Ectodermal cell (in vitro differentiated cells): ENCODE measurements around the gene NASP.

Experiments
- H3K27ac ChIP-seq: 2 replicates; pipeline ENCODE4 v1.7.0; 2013; ENCODE audit warnings: mild to moderate bottlenecking, low read depth, low read length; ENCODE audit not compliant: insufficient read depth, poor library complexity, severe bottlenecking
- H3K27me3 ChIP-seq: 2 replicates; pipeline ENCODE4 v1.7.0; 2013; ENCODE audit warnings: mild to moderate bottlenecking, low read length; ENCODE audit not compliant: insufficient read depth, control insufficient read depth, poor library complexity, severe bottlenecking
- H3K36me3 ChIP-seq: one replicate; pipeline ENCODE4 v1.7.0; 2013; ENCODE audit warnings: low read length; ENCODE audit not compliant: control insufficient read depth, insufficient read depth
- H3K4me1 ChIP-seq: one replicate; pipeline ENCODE4 v1.7.0; 2013; ENCODE audit warnings: low read length; ENCODE audit not compliant: control insufficient read depth, insufficient read depth
- H3K4me3 ChIP-seq: 2 replicates; pipeline ENCODE4 v1.7.0; 2013; ENCODE audit warnings: low read depth, low read length, control low read depth; ENCODE audit not compliant: insufficient read depth
- H3K9me3 ChIP-seq: 2 replicates; pipeline ENCODE4 v1.7.0; 2013; ENCODE audit warnings: mild to moderate bottlenecking, low read length, moderate library complexity; ENCODE audit not compliant: control insufficient read depth
- WGBS, 2 experiments: methylation state at CpG; one replicate each; pipeline ENCODE4 v1.1.7; 2013; ENCODE audit warnings: missing lambda C conversion rate in 2 of 2; 5-methylcytosine and 5-hydroxymethylcytosine counted together

Gene NASP

DNA sequence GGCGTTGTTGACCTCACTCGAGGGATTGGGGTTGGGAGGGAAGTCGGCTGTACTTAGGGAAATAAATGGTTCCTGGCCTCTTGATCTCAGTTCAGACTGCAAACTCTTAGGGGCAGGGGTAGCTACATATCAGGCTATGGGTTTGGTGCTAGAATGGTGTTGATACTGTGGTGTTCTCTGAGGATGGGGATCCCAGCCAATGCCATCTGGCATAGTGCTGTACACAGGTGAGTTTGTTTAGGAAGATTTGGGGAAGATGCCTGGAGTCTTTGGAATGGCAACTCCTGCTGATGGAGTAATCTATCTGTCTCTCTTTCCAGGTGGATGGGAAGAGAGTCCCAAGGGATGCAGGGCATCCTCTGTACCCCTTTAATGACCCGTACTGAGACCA is 14.3 kb upstream of the NASP start:
- Histone ChIP-seq H3K9me3 (no peaks in the 10 kb centered on the region), H3K4me3 (no peak overlapping the region), H3K27me3 (no peaks in the 10 kb centered on the region), H3K27ac (no peak overlapping the region), H3K4me1 (peaks cover 4% of the 10 kb centered on the region), H3K36me3 (peaks cover 21% of the 10 kb centered on the region)
- 95 to 96% methylated on average over 4 of the region's 4 CpGs for WGBS, 2 experiments

DNA sequence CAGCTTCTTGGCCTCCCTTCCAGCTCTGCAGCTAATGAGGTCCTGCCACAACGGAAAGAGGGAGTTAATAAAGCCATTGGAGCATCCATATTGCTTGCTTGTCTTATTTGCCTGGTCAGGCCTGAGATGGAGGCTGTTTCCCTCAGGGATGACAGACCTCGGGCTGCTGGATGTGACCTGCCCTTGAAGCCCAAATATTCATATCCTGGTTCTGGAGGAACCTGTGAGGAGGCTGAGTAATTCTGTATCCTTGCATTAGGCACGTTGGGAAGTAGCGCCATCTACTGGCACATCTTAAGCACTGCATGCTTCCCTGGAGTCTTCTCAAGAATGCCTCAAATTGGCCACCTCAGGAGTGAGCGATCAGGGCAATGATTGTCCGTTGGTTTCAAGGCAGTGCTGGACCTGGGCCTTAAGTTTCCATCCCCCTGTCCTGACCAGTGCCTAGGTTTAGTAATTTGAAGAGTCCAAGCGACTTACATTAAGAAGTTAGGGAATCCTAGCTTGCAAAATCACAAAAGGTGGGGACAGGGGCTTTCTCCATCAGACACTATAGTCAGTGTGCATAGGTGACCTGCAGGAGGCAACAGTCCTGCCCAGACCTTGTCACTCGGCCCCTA is 13.8 kb upstream of the NASP start:
- WGBS, 2 experiments, result 41 to 42% methylated on average over 8 of the region's 8 CpGs
- no peaks in the 10 kb centered on the region for H3K27me3 ChIP-seq
- H3K4me3 ChIP-seq, result no peak overlapping the region
- H3K4me1 ChIP-seq, result peaks cover 4% of the 10 kb centered on the region
- H3K27ac ChIP-seq, result no peak overlapping the region
- peaks cover 21% of the 10 kb centered on the region for H3K36me3 ChIP-seq
- H3K9me3 ChIP-seq, result no peaks in the 10 kb centered on the region

DNA sequence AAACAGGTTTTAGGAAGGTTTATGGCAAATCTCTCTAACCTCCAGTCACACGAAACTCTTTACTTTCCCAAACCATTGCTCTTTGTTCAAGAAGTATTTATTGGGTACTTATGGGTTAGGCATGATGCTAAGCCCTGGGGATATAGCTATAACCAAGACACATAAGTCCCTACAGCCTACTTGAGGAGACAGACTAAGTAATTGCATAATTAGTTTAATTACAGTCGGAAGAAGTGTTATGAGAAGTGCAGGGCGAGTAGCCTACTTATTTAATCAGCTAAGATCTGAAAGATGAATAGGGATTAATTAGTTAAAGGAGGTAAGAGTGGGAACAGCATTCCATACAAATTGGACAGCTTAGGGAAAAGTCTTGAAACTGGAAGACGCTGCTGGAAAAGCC is 13.2 kb upstream of the NASP start:
- WGBS, 2 experiments, result 89 to 94% methylated on average over 3 to 4 of the region's 4 CpGs
- Histone ChIP-seq H3K36me3 (peaks cover 21% of the 10 kb centered on the region), H3K4me3 (no peak overlapping the region), H3K27me3 (no peaks in the 10 kb centered on the region), H3K4me1 (peaks cover 4% of the 10 kb centered on the region), H3K27ac (no peak overlapping the region), H3K9me3 (no peaks in the 10 kb centered on the region)

DNA sequence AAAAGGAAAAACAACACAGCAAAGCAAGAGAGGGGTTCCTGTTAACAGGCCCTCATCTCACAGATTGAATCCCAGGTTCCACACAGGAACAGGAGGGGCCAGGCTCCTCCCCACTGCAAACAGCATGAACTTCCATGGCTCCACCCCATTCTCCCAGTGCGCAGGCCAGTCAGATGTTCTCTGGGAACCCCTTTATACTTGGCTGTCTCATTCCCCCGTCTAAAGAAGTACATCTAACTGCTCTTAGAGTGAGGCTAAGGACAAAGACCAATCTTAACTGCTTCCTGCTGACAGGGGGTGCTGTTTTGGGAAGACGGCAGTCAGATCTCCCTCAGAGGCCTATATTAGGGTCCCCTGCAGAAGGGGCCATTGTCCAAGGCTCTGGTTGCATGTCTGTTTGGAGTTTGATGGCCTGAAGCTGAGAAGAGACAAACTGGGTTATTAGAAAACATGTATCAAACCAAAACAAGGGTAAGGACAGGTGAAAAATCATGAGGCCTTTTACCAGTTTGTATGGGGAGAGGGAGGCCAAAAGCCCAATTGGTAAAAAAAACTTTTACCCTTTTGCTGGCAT is 10.5 kb upstream of the NASP start:
- Histone ChIP-seq H3K9me3 (no peaks in the 10 kb centered on the region), H3K27me3 (no peaks in the 10 kb centered on the region), H3K27ac (no peak overlapping the region), H3K4me3 (no peak overlapping the region), H3K4me1 (peaks cover 4% of the 10 kb centered on the region), H3K36me3 (peaks cover 7% of the 10 kb centered on the region)
- 19 to 33% methylated on average over 3 of the region's 3 CpGs for WGBS, 2 experiments

DNA sequence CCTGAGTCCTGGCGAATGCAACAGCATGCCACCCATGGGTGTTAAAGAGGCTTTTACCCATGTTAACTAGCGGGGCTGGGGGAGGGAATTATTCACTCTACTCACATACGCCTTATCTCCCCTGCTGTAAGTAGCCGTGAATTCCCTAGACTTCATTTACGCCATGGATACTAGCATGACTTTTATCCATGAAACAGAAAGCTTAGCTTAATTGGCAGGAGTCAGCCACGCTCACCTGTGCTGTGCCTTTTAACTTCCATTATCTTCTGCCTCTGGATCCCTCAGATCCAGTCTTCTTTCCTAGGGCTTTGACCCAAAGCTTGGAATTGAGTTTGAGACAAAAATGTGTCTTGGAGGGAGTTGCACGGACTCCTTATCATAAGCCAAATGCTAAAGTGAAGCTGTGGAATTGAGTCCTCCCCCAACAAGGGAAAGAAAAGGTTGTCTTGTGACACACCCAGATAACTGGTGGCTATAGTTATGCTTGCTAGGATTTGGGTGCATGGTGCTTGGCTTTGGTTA is 9.7 kb upstream of the NASP start:
- Histone ChIP-seq H3K27ac (no peak overlapping the region), H3K4me1 (peaks cover 4% of the 10 kb centered on the region), H3K36me3 (peaks cover 7% of the 10 kb centered on the region), H3K27me3 (no peaks in the 10 kb centered on the region), H3K9me3 (no peaks in the 10 kb centered on the region), H3K4me3 (no peak overlapping the region)
- 92 to 93% methylated on average over 7 of the region's 7 CpGs for WGBS, 2 experiments

DNA sequence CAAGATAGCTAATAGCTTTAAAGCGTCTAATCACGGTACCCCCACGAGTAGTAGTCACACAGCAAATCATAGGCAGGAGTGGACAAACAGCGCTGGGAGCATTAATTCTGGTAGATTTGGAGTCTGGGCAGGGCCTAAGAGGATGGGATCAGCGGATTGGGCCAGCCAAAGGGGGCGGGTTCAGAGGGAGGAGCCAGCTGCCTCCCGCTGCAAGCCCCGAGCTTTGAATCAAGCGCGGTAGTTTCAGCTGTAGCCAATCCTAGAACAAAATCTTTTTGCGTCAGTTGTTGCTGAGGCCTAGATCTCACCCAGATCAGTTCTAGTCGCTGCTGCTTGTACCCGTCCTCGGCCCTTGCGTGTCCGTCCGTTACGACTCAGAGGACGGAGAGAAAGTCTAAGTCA is 576 bp upstream of the NASP start:
- peak overlapping the region; percentile 74 for H3K27ac ChIP-seq
- no peaks in the 10 kb centered on the region for H3K27me3 ChIP-seq
- WGBS, 2 experiments, result 0 to 1% methylated on average over 19 of the region's 19 CpGs
- H3K9me3 ChIP-seq, result no peaks in the 10 kb centered on the region
- H3K4me3 ChIP-seq, result peak overlapping the region; percentile 100
- no peaks in the 10 kb centered on the region for H3K4me1 ChIP-seq
- no peaks in the 10 kb centered on the region for H3K36me3 ChIP-seq

DNA sequence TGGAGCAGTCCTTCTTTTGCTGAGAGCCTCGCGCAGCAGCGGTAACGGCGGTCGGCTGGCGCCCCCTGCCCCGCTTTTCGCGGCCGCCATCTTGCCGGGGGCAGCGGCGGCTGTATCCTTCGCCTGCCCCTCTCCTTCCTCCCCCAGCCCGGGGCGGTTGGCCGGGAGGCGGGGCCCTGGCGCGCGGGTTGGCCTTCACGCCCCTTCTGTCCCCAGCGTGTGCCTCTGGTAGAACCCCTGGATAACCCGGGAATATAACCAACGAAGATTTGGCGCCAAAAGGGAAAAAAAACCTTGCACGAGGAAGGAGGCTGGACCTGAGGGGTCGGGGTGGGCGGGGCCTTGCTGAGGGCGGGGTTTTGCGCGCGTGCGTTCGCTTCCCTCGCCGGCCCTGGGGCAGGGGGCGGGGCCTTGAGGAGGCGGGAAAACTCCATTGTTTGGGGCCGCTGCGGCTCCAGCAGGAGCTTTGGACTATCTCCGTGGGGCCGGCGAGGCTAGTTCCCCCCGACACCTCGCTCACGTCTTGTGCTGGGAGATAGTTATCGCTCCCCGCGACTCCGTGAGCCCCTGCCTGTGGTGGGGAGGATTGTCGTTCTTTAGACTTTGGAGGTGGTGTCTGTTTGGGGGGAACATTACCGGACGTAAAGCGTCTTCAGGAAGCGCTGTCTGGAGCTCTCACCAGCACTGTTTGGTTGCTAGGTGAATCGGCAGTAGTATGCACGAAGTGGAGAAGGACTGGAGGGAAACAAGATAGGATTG is 689 bp downstream of the NASP start:
- H3K4me1 ChIP-seq, result no peaks in the 10 kb centered on the region
- H3K27ac ChIP-seq, result peak overlapping the region; percentile 100
- H3K36me3 ChIP-seq, result no peaks in the 10 kb centered on the region
- no peaks in the 10 kb centered on the region for H3K9me3 ChIP-seq
- peak overlapping the region; percentile 100 for H3K4me3 ChIP-seq
- WGBS, 2 experiments, result 0 to 1% methylated on average over 59 of the region's 59 CpGs
- no peaks in the 10 kb centered on the region for H3K27me3 ChIP-seq

DNA sequence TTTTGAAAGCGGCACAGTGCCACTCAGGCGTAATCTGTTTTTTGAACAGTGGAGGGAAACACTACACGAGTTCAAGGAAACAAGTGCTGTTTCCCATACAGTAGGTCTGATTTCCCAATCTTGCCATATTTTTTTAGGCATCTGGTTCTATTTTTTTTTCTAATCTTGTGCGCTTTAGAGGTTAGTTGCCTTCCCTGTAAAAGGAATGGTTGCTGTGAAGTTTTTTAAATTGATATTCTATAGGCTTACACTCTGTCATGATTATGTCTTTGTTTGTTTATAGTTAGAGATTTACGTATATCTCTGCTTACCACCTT is 1.2 kb downstream of the NASP start:
- Histone ChIP-seq H3K27ac (peak overlapping the region; percentile 100), H3K27me3 (no peaks in the 10 kb centered on the region)
- 0% methylated on average over 4 to 5 of the region's 5 CpGs for WGBS, 2 experiments

DNA sequence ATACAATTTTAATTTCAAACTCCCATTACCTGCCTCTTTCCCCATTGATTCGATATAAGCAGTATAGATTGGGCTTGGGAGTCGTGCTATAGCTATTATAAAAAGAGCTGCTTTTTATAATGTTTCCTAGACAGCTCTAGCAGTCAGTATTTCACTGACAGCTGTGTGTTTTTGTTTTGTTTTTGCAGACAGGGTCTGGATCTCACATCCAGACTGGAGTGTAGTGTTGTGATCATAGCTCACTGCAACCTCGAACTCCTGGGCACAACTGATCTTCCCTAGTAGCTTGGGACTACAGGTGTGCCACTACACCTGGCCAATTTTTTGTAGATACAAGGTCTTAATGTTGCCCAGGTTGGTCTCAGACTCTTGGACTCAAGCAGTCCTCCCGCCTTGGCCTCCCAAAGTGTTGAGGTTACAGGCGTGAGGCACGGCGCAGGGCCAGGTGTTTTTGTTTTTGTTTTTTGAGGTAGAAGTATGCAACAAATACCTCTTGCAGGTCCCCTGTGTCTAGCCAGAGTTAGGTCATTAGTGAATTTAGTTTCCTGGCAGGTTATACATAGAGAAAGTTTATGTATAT is 1.7 kb downstream of the NASP start:
- H3K36me3 ChIP-seq, result no peaks in the 10 kb centered on the region
- H3K27me3 ChIP-seq, result no peaks in the 10 kb centered on the region
- 38% methylated on average over 7 of the region's 7 CpGs for WGBS, 2 experiments
- H3K9me3 ChIP-seq, result no peaks in the 10 kb centered on the region
- H3K27ac ChIP-seq, result no peak overlapping the region
- H3K4me1 ChIP-seq, result no peaks in the 10 kb centered on the region
- H3K4me3 ChIP-seq, result peak overlapping the region; percentile 100

More for the DNA sequence above, 1.2 kb downstream of the NASP start:
- no peaks in the 10 kb centered on the region for H3K9me3 ChIP-seq
- no peaks in the 10 kb centered on the region for H3K36me3 ChIP-seq
- H3K4me1 ChIP-seq, result no peaks in the 10 kb centered on the region
- H3K4me3 ChIP-seq, result peak overlapping the region; percentile 100

DNA sequence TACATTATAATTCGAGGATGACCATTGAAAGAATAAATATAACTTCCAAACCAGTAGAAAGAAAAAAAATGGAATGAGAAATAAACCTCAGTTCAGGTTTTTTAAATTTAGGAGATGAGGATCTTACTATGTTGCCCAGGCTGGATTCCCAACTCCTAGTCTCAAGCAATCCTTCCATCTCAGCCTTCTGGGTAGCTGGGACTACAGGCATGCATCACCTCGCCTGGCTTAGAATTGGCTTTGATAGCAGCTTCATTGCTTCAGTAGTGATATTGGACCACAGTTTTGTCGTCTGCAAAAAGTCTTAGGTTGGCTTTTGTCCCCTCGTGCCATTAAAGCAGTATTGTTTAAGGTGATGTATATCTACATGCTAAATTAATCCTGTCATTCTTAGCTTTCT is 2.9 kb downstream of the NASP start:
- Histone ChIP-seq H3K4me3 (peak overlapping the region; percentile 100), H3K27me3 (no peaks in the 10 kb centered on the region), H3K9me3 (no peaks in the 10 kb centered on the region), H3K4me1 (no peaks in the 10 kb centered on the region), H3K36me3 (peaks cover 6% of the 10 kb centered on the region), H3K27ac (no peak overlapping the region)
- 84 to 85% methylated on average over 3 to 4 of the region's 4 CpGs for WGBS, 2 experiments
